HS-27A (cell line): ENCODE results near the gene AK1.
"Not testable (repeated sequence)": the region's sequence is repeated elsewhere in the genome, so short reads cannot be mapped to it uniquely, and the experiment has no call there.

Source experiments
- DNase-seq: peaks from one replicate; pipeline ENCODE4 v3.0.0-alpha.2; 2012; ENCODE audit warnings: low read depth, missing footprints

The AK1 gene

DNA sequence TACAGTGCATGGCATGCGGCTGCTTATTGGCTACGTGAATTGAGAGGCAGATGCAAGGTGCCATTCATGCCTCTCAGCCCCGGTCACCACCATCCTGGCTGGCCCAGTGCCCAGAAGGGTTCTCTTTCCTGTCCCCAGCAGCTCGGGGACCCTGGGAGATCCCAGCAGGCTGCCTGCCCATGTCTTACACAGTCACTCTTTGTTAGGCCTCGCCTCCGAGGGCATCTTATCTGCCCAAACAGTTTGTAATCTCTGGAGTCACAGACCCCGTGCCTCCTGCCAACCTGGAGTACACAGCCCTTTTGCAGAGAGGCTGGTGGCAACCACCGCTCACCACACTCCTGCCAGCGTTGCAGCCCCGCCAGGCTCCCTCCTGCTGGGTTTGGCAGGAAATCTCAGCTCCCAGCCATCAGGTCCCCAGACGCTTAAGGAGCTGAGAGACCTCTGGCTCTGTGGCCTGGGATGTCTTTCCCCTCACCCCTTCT is 7.0 kb upstream of the AK1 start:
- DNase-seq, result no peak

DNA sequence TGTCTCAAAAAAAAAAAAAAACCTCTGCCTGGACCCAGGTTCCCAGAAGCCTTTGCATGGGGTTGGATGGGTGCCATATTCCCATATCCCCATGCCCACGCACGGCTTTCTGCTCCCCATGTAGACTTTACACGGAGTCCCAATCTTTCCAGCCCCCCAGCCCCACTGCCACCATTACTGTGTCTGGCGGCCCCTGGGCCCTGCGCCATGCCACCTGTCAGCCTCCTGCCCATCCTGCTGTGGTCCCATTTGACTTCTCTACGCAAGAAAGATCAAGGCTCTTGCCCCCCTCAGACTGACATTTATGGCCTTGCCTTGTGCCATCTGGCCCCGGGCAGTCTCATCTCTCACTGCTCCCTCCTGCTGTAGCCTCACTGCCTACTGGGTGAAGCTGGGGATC is 6.5 kb upstream of the AK1 start:
- no peak for DNase-seq

DNA sequence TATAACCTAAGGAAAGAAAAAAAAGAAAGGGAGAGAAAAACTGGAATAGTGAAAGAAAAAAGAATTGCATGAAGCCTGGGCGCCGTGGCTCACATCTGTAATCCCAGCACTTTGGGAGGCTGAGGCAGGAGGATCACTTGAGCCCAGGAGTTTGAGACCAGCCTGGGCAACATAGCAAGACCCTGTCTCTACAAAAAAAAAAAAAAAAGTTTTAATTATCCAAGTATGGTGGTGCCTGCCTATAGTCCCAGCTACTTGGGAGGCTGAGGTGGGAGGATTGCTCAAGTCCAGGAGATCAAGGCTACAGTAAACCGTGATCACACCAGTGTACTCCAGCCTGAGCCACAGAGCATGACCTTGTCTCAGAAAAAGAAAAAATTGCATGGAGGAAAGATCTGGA is 4.2 kb upstream of the AK1 start:
- not testable (repeated sequence) for DNase-seq

DNA sequence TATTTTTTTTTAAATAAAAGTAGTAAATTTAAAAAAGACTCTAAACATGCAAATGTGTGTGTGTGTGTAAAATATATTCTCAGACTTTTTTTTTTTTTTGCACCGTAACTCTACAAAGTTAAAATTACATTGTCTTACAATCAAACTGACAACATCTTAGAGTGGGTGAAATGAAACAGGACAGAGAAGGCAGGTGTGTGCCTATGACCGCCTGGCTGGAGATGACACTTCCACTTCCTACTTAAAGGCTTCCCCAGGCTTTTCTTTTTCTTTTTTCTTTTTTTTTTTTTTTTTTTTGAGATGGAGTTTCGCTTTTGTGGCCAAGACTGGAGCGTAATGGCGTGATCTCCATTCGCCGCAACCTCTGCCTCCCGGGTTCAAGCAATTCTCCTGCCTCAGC is 2.7 kb upstream of the AK1 start:
- DNase-seq, result no peak

DNA sequence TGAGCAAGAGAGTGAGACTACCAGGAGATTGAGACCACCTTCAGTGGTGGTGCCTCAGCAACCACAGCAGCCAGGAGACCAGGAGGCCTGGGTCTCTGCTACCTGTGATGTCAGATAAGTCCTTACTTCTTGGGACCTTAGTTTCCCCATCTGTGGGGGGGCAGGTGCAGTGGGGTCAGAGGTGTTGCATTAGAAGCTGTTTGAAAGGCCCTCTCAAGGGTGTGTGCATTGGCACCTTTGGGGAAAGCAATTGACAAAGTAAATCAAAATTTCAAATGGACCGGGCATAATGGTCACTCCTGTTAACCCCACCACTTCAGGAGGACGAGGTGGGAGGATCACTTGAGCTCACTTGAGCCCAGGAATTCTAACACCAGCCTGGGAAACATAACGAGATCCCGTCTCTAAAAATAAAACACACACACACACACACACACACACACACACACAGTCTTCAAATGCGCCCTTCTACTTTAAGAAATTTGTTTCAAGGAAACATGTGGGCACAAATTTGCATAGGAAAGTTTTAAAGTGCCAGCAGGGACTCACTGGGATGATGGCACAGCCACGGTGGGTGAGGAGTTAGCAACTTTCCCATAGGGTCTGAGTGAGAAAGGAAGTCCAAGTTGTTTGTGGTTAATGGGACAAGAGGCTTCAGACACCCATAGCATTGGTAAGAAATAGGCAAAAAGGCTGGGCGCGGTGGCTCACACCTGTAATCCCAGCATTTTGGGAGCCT is 1.3 kb upstream of the AK1 start:
- no peak for DNase-seq

DNA sequence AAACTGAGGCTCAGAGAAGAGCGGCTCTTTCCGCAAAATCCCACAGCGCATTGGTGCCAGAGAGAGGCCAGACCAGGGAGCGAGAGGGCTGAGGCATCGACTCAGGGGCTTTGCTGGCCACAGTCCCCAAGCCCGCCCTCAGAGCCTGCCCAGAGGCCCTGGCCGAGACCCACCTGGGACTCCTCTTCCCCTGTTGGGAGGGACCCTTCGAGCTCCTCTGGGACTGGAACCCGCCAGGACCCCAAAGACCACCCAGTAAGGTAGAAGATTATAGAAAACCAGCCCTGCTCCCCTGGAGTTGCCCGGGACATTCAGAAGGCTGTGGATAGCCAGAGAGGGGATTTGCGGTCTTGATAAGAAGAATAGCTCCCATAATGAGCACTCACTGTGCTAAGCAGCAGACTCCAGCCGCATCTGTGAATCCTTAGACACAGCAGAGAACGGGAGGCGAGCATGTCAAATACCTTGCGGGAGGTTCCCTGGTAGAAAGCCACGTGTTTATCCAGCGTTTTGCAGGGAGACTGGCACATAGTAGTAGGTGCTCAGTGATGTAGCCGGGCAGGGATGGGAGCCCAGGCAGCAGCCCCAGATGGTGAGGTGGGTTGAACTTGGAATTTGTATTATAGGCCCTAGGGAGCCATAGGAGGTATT is 651 bp upstream of the AK1 start:
- no peak for DNase-seq

DNA sequence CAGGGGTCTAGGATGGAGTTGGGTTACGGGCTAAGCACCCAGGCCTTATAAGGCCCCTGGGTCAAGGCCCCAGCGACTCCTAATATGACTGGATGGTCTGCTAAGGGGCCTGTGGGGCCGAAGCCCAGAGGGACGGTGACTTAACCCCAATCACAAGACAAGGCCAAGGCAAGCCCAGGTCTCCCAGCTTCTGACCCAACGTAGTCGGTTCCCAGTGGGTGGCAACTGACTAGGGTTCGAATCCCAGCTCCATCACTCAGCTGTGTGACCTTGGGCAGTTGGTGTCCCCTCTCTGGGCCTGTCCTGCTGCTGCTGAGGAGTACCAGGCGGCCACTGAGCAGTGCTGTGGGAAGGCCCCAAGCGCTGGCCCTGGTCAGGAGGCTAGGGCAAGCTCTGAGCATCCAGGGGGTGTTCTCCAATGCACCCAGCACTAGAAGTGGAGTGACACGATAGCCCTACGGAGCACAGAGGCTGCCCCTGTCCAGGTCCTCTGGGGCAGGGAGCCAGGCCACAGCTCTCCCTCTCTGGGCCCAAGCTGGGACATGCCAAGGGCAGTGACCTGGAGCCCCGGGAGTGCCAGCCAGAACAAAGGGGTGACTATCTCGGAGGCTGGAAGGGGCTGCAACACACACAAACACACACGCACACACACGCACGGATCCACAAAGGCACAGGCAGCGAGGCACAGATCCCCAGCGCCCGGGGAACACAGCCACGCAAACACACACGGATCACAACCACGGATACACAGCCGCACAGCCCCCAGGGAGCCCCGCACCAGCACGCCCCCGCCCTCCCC is 512 bp downstream of the AK1 start:
- DNase-seq, result no peak

DNA sequence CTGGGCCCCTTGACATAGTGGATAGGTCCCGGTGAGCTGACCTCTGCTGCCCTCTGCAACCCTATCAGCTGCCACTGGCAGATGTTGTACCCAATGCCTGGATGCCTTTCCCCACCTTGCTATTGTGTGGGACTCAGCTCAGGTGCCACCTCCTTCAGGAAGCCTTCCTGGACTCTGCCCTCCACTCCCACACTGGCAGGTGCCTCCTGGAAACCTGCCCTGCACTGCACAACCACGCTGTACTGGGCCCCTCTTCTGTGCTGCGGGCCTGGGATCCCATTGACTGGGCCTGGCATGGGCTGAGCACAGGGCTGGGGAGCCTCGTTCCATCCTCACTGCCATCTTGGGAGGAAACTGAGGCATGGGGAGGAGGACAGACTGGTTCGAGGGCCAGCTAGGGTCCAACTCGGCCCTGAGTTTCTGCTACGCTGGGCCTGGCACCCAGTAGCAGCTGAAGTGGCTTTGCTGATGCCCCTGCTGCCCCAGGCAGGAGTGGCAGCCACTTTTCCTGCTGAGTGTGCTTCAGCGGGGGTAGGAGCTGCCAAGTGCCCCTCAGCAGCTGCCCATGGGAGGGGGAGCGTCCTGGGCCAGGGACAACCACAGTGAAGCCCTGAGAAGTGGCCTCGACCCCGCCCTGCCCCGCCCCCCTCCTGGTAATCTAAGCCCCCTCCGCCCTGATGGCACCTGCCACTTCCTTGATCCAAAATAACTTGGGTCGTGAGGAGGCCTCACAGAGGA is 1.3 kb downstream of the AK1 start:
- DNase-seq, result no peak

DNA sequence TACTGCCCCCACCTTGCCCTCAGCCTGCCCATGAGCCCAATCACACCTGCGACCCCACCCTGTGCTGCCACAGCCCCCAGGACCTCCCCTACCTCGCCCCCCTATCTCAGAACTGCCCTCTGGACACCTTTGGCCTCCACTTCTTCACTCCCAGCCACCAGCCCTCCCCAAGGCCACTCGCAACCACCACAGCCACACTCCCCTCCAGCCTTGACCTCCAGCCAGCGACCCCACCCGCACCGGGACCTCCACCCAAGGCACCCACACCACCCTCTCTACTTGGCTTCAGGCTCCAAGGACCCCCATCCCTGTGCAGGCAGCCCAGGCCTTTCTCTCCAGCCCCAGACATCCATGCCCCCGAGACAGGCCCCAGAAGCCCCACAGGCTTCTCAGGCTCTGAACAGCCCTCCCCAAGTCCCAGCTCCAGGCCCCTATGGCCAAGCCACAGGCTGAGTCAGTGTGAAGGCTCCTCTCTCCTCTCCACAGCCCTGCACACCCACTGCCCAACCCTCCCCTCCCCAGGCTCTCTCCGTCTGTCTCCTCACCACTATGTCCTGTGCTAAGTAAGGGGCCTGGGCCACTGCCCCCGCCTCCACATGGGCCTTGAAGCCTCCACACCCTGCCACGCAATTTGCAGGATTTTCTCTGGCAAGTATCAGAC is 2.0 kb downstream of the AK1 start:
- no peak for DNase-seq

DNA sequence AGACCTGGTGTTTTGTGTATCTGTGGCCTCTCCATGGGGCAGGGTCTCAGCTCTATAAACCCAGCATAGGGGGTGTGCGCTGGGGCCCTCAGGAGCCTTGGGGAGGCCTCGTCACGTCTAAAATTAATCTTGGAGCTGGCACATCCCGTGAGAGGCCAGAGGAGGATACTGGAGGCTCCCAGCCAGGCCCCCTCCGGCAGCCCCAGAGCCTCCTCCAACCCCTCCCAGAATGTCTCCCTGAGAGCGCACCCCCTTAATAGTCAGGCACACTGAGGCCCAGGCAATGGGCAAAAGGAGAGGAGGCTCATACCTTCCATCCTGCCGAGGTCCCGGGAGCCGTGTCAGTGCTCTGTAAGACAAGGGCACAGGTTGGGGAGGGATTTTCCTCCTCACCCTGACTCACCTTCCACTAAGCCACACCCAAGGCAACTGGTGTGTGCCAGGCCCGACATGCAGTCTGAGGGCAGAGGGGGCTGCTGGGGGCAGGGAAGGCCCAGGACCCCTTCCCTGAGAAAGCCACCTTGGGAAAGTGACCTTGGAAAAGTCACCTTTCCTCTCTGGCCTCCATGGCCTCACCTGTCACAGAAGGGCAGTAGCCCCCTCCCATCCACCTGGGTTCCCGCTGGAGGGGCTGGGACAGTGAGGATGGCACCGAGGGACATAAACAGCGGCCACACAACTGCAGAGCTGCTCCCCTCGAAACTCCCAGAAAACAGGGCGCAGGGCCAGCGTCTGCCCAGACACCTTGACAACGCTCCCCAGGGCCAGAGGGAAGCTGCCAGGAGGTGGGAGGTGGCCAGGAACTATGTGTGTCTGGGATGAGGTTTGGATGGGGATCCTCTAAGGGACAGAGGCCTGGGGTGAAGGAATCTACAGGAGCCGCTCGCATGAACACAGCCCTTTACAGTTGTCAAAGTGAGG is 2.9 kb downstream of the AK1 start:
- no peak for DNase-seq

DNA sequence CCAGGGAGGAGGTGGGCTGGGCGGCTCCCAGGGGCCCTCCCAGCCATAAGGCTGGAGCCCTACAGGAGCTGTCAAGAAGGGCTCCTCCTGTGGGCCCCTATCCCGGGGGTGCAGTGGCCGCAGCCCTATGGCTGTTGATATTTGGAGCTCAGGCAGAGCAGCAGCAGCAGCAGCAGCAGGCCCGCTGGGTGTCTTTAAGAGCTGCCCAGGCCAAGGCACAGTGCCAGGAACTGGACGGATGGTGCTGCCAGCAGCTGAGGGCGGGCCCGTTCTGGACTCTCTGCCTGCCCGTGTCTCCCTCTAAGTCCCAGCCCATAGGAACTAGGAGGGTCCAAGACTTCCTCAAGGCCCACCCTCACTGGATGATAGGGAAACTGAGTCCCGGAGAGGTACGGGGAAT is 3.6 kb downstream of the AK1 start:
- DNase-seq, result no peak

DNA sequence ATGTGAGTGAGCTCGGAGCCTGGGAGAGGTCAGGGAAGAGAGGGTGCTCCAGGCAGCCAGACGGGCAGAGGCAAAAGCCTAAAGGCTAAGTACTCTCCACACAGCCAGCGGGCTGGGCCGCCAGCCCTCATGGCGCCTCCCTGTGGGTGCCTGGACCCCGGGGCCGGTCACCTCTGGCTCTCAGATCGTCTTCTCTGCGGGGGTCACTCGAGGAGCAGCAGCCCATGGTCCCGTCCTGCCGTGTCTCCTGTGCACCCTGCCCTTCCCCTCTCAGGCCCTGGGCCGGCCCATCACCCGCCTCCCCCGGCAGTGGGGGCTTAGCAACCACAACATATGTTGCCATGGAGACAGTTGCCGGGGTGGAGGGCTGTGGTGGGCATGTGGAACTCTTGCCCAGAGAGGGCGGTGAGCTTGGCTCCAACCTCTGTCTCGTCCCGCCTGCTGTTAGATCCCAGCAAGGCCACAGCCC is 4.2 kb downstream of the AK1 start:
- no peak for DNase-seq

DNA sequence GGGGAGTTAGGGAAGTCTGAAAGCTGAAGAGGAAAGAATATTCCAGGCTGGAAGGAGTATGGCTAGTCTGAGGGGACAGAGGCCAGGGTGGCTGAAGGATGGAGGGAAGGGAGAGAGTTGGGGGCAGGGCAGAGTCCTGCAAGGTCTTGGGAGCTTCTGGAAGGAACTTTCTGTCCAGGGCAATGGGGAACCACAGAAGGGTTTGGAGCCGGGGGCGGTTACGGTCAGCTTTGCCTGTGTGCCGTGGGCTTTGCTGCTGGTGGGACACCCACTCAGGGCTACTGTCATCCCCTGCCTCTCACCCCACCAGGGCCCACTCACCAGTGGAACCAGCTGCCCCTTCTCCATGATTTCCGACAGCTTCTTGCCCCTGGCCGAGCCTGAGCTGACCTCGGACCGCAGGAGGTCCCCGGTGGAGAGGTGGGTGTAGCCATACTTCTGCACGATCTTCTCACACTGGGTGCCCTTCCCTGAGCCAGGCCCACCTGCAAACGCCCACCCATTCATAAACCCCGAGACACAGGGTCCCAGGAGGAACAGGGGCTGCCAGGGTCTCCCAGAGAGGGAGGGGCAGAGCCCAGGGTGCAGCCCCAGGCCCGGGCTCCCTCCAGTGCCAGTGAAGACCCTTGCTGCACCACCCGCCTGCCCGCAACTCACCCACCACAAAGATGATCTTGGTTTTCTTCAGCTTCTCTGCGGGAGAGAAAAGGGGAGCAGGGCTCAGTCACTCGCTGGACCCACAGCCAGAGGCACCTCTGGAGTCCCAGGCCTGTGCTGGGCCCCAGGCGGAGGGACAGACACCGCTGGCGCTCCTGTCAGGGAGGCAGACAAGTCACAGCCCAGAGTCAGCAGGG is 4.9 kb downstream of the AK1 start:
- DNase-seq, result no peak

DNA sequence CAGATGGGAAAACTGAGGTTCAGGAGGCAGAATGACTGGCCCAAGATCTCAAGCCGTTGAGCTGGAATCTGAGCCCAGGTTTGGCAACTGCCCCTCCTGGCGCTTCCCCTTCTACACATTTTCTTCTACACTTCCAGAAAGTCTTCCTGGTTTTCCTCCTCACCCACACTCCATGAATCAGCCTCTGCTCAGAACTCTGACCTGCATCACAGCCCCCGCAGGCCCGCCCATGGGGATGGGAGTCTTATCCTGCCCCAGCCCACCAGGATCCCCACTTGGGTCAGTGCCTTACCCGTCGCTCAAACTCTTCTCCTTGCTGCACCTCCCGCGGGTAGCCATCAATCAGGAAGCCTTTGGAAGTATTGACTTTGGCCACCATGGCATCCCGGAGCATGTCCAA is 5.9 kb downstream of the AK1 start:
- no peak for DNase-seq

DNA sequence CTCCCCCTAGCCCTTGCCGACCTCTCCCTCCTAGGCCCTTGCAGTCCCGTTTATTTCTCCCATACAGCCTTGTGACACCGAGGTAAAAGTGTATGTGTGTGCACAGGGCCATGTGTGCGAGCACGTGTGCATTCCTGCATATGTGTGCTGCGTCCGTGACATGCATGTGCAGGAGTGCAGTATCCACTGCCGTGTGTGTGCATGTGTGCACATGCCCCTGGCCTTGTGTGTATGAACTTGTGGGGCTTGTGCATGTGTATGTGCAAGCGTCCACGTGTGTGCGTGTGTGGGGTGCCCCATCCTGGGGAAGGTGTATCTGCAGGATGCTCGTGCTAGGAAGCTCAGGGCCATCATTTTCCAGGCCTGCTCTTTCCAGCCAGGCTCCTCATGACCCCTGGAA is 6.6 kb downstream of the AK1 start:
- DNase-seq, result no peak

DNA sequence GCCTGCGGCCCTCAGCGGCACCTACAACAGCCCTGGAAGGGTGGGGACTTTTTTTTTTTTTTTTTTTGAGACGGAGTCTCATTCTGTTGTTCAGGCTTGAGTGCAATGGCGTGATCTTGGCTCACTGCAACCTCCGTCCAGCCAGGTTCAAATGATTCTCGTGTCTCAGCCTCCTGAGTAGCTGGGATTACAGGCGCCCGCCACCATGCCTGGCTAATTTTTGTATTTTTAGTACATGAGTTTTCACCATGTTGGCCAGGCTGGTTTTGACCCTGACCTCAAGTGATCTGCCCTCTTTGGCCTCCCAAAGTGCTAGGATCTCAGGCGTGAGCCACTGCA is 7.4 kb downstream of the AK1 start:
- not testable (repeated sequence) for DNase-seq

DNA sequence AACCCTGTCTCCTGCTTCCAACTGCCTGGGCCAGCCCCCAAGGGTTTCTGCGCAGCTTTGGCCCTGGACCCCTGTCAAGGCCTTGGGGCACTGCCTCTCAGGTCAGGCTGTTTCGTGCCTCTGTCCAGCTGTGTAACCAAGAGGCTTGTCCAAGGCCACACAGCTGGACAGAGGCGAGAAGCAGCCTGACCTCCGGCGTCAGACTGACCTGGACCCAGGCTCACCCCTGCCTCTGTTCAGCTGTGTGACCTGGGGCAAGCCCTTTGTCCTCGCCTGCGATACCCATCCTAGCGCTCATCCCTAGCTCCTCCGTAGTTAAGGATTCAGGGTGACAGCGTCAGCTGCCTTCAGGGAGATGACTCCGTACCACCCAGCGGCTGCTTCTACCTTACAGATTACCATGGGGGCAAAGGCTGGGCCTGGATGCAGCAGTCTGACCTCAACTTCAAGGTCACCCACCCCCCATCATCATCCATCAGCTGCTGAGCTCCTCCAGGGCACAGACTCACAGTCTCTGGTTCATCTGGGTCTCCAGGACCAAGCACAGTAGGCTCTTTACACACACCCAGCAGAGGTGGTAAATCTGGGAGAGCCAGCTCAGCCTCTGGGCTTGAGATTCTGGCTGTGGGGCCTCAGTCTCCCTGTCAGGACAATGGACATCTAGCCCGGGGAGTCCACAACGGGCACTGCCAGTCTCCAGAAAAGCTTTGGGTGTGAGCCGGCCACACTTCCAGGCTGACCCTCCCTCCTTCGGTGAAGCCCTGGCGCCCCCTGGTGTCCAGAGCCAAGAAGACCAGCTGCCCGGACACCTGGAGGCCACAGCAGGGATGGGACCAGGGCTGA is 7.9 kb downstream of the AK1 start:
- DNase-seq, result peak; percentile 50

DNA sequence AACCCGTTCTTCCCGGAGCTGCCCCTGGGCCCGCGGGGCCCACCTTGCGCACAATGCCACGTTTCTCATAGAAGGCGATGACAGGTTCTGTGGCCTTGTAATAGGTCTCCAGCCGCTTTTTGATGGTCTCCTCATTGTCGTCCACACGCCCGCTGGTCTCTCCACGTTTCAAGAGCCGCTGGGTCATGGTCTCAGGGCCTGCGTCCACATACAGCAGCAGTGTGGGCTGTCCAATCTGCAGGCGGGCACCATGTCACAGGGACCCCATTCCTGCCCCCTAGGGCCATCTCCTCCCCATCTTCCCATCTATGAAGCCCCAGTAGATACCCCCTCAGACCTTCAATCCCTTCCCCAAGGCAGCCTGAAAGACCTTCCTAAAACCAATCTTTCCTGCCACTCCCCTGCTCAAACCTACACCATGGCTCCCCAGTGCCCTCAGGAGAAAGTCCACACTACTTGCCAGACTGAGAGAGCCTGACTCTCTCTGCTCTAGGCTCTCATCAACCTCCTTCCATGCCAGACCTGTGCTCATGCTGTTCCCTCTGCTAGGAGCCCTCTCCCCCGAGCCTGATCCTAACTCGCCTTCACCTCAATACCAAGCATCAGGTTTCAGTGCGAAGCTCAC is 9.1 kb downstream of the AK1 start:
- DNase-seq, result no peak
